Activated CD8-positive, alpha-beta T cell treated with anti-CD3 and anti-CD28 coated beads, Interleukin-2, amount 10 ng/mL, durations not matched to agents 7 days and 5 days (primary cell): ENCODE measurements around the gene RBMS3. TPM values are rescaled to one million over a fixed set of nuclear protein-coding genes. Genes with fewer than 3 reads are reported as not detected.

Experiments used
- ATAC-seq: fragments of 150-1000 bp; cut with Tn5 transposase; one replicate; pipeline ENCODE4 v1.10.0; 2021; ENCODE audit warnings: moderate library complexity
- CTCF ChIA-PET: fragments of 350-600 bp; sonication (Branson Sonifier 250); formaldehyde crosslinking; loops from one replicate; lab custom pipeline; 2021; ENCODE audit warnings: antibody characterized with exemption; lab: Charles Lee
- POLR2A ChIA-PET: fragments of 350-600 bp; sonication (Branson Sonifier 250); formaldehyde crosslinking; loops from one replicate; lab custom pipeline; 2021; ENCODE audit warnings: antibody characterized with exemption; lab: Charles Lee
- DNase-seq: peaks from one replicate; pipeline ENCODE4 v3.0.0-alpha.2; 2020
- H3K27ac Mint-ChIP-seq: one replicate; pipeline ENCODE4 v1.8.0; 2021; ENCODE audit warnings: mild to moderate bottlenecking, mixed read lengths
- H3K27me3 Mint-ChIP-seq: one replicate; pipeline ENCODE4 v1.8.0; 2021; ENCODE audit warnings: low read depth, mixed read lengths
- H3K36me3 Mint-ChIP-seq: one replicate; pipeline ENCODE4 v1.8.0; 2021; ENCODE audit warnings: low read depth, mixed read lengths
- H3K4me1 Mint-ChIP-seq: one replicate; pipeline ENCODE4 v1.8.0; 2021; ENCODE audit warnings: low read depth, mixed read lengths
- H3K4me3 Mint-ChIP-seq: one replicate; pipeline ENCODE4 v1.8.0; 2021; ENCODE audit warnings: mild to moderate bottlenecking, mixed read lengths
- H3K9me3 Mint-ChIP-seq: one replicate; pipeline ENCODE4 v1.8.0; 2022; ENCODE audit warnings: mixed read lengths; ENCODE audit not compliant: insufficient read depth
- total RNA-seq, 2 experiments: library from RNA; stranded (reverse); gene quantifications; one replicate each; pipeline ENCODE4 v1.2.3, GENCODE V29; 2021

Gene RBMS3
- total RNA-seq, 2 experiments from 2014 or later = 0.11 to 0.29 TPM

DNA sequence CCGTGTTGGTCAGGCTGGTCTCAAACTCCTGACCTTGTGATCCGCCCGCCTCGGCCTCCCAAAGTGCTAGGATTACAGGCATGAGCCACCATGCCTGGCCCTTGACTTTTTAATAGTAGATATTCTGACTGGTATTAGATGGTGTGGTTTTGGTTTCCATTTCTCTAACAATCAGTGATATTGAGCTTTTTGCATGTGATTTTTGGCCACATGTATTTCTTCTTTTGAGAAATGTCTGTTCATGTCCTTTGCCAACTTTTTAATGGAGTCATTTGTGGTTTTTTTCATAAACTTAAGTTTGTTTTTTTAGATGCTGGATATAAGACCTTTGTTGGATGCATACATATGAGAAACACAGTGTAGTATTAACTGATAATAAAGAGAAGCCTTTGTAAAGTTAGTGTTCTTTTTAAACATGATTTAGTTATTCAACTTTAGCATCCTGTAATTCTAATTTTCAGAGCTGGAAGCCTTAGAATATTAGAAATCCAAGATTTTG lies 280.8 kb downstream of the RBMS3 start:
- CTCF ChIA-PET = no interaction called here
- Mint-ChIP-seq H3K27ac (no peak overlapping the region), H3K4me1 (no peaks in the 10 kb centered on the region), H3K27me3 (no peaks in the 10 kb centered on the region), H3K9me3 (no peaks in the 10 kb centered on the region), H3K4me3 (no peak overlapping the region), H3K36me3 (no peaks in the 10 kb centered on the region)
- ATAC-seq = no peak
- POLR2A ChIA-PET = no interaction called here
- no peak for DNase-seq

DNA sequence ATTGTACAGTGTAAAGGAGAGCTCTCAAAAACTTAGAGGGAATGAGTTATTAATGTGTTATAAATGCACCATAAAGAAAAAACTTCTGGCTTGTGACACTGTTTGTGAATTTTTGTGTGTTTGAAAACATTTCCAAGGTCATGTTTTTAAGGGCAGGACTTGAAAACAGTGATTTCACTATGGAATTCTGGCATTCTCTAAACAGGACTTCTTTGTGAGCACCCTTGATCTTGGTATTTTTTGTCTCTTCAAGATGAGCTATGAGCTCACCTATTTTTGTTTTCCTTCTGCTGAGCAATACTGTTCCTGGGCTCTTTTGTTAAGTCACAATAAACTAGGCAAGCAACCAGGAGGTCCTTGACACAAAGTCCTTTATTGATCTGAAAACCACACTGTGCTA lies 284.4 kb downstream of the RBMS3 start:
- no peaks in the 10 kb centered on the region for H3K27me3 Mint-ChIP-seq
- no peak overlapping the region for H3K4me3 Mint-ChIP-seq
- ATAC-seq (no peak), DNase-seq (no peak)
- POLR2A ChIA-PET = no interaction called here
- H3K36me3 Mint-ChIP-seq = no peaks in the 10 kb centered on the region
- no peaks in the 10 kb centered on the region for H3K4me1 Mint-ChIP-seq
- no peak overlapping the region for H3K27ac Mint-ChIP-seq
- no peaks in the 10 kb centered on the region for H3K9me3 Mint-ChIP-seq
- CTCF ChIA-PET = no interaction called here

DNA sequence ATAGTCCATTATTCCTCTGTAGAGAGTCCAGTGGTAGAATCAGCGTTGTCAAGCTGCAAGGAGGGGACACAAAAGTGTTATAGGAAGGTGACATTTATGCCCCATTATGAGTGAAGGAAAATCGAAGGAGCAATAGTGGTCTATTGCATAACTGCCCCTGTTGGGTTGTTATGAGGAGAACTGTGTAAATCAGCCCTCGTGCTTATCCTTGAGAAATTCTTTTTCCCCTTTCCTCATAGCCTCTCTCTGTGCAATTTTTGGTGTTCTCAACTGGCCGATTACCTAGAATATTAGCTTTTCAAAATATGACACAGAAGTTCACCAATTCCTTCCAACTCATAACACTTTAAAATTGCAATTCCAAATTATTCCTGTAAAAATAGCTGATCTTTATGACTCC lies 286.6 kb downstream of the RBMS3 start:
- no peak overlapping the region for H3K4me3 Mint-ChIP-seq
- no peaks in the 10 kb centered on the region for H3K36me3 Mint-ChIP-seq
- ATAC-seq (no peak), DNase-seq (no peak)
- H3K9me3 Mint-ChIP-seq = no peaks in the 10 kb centered on the region
- H3K27ac Mint-ChIP-seq = no peak overlapping the region
- no peaks in the 10 kb centered on the region for H3K27me3 Mint-ChIP-seq
- CTCF ChIA-PET = no interaction called here
- H3K4me1 Mint-ChIP-seq = no peaks in the 10 kb centered on the region
- POLR2A ChIA-PET = no interaction called here

- ChIA-PET CTCF (no interaction called here), POLR2A (no interaction called here)
- ATAC-seq = no peak
- Mint-ChIP-seq H3K27ac (no peak overlapping the region), H3K4me3 (no peak overlapping the region), H3K9me3 (no peaks in the 10 kb centered on the region), H3K4me1 (no peaks in the 10 kb centered on the region), H3K36me3 (no peaks in the 10 kb centered on the region), H3K27me3 (no peaks in the 10 kb centered on the region)
- DNase-seq = no peak
Measured at GRCh38 chr3:29568355-29568754, 287.5 kb downstream of the RBMS3 start.

- ATAC-seq = no peak
- no peaks in the 10 kb centered on the region for H3K36me3 Mint-ChIP-seq
- H3K27me3 Mint-ChIP-seq = no peaks in the 10 kb centered on the region
- no peak overlapping the region for H3K27ac Mint-ChIP-seq
- ChIA-PET POLR2A (no interaction called here), CTCF (no interaction called here)
- H3K9me3 Mint-ChIP-seq = peaks cover 4% of the 10 kb centered on the region
- no peak for DNase-seq
- no peak overlapping the region for H3K4me3 Mint-ChIP-seq
- H3K4me1 Mint-ChIP-seq = no peaks in the 10 kb centered on the region
Measured at GRCh38 chr3:29576181-29576580, 295.3 kb downstream of the RBMS3 start.

GRCh38 chr3:29576675-29577074 lies 295.8 kb downstream of the RBMS3 start:
- H3K4me1 Mint-ChIP-seq = no peaks in the 10 kb centered on the region
- ATAC-seq (no peak), DNase-seq (no peak)
- no peaks in the 10 kb centered on the region for H3K27me3 Mint-ChIP-seq
- H3K4me3 Mint-ChIP-seq = no peak overlapping the region
- no peaks in the 10 kb centered on the region for H3K36me3 Mint-ChIP-seq
- ChIA-PET POLR2A (no interaction called here), CTCF (no interaction called here)
- peaks cover 4% of the 10 kb centered on the region for H3K9me3 Mint-ChIP-seq
- no peak overlapping the region for H3K27ac Mint-ChIP-seq

DNA sequence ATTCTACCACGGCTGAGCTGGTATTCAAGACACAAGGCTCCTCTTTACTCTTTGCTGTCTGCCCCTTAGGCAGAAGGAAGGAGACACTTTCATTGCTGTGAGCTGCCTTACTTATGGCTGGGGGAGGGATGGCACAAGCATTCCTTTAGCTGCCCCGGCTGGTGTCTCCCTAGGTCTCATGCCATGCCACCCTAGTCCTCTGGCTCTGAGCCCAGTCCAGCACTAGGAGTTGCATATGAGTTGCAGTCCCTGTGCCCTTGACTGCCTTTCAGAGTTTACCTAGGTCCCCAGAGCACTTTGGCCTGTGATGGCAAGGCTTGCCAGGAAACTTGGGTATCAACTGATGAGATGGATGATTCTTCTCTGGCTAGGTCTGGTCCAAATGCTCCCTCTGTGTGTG lies 296.4 kb downstream of the RBMS3 start:
- Mint-ChIP-seq H3K4me1 (no peaks in the 10 kb centered on the region), H3K9me3 (peaks cover 4% of the 10 kb centered on the region), H3K27me3 (no peaks in the 10 kb centered on the region), H3K27ac (no peak overlapping the region), H3K36me3 (no peaks in the 10 kb centered on the region), H3K4me3 (no peak overlapping the region)
- POLR2A ChIA-PET = no interaction called here
- ATAC-seq (no peak), DNase-seq (no peak)
- CTCF ChIA-PET = no interaction called here

GRCh38 chr3:29581311-29581710 lies 300.4 kb downstream of the RBMS3 start:
- no peaks in the 10 kb centered on the region for H3K36me3 Mint-ChIP-seq
- ChIA-PET CTCF (no interaction called here), POLR2A (no interaction called here)
- no peaks in the 10 kb centered on the region for H3K27me3 Mint-ChIP-seq
- H3K9me3 Mint-ChIP-seq = peaks cover 4% of the 10 kb centered on the region
- no peak overlapping the region for H3K4me3 Mint-ChIP-seq
- H3K4me1 Mint-ChIP-seq = no peaks in the 10 kb centered on the region
- DNase-seq (no peak), ATAC-seq (no peak)
- H3K27ac Mint-ChIP-seq = no peak overlapping the region

GRCh38 chr3:29582273-29582672 lies 301.4 kb downstream of the RBMS3 start:
- no peak overlapping the region for H3K27ac Mint-ChIP-seq
- no peak for ATAC-seq
- no peaks in the 10 kb centered on the region for H3K36me3 Mint-ChIP-seq
- no peak for DNase-seq
- H3K4me1 Mint-ChIP-seq = no peaks in the 10 kb centered on the region
- H3K9me3 Mint-ChIP-seq = peaks cover 4% of the 10 kb centered on the region
- POLR2A ChIA-PET = no interaction called here
- H3K4me3 Mint-ChIP-seq = no peak overlapping the region
- CTCF ChIA-PET = no interaction called here
- H3K27me3 Mint-ChIP-seq = no peaks in the 10 kb centered on the region

- Mint-ChIP-seq H3K9me3 (no peaks in the 10 kb centered on the region), H3K36me3 (no peaks in the 10 kb centered on the region), H3K4me1 (no peaks in the 10 kb centered on the region), H3K27me3 (no peaks in the 10 kb centered on the region), H3K27ac (no peak overlapping the region), H3K4me3 (no peak overlapping the region)
- POLR2A ChIA-PET = no interaction called here
- ATAC-seq (no peak), DNase-seq (no peak)
- CTCF ChIA-PET = no interaction called here
Measured at GRCh38 chr3:29583861-29584260, 303.0 kb downstream of the RBMS3 start.

GRCh38 chr3:29585368-29585767 lies 304.5 kb downstream of the RBMS3 start:
- no peaks in the 10 kb centered on the region for H3K36me3 Mint-ChIP-seq
- ATAC-seq (no peak), DNase-seq (no peak)
- no peaks in the 10 kb centered on the region for H3K4me1 Mint-ChIP-seq
- no peaks in the 10 kb centered on the region for H3K27me3 Mint-ChIP-seq
- no peaks in the 10 kb centered on the region for H3K9me3 Mint-ChIP-seq
- ChIA-PET CTCF (no interaction called here), POLR2A (no interaction called here)
- H3K4me3 Mint-ChIP-seq = no peak overlapping the region
- no peak overlapping the region for H3K27ac Mint-ChIP-seq

DNA sequence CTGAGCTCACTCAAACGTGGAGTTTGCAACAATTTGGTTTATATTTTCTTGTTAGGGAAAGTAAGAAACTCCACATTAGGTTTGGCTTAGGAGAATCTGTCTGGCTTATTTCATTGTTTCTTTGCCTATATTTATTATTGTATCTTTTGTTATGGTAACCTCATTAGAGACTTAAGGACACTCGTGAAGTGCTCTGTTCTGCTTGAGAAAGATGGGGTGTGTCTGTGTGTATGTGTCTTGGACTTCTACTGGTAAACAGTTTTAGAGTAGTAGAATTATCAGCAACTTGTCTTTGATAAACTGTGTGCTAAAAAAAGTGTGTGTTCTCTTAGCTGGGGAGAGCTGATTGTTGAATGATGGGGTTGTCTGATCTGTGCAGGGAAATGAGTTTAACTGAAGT lies 306.5 kb downstream of the RBMS3 start:
- Mint-ChIP-seq H3K36me3 (no peaks in the 10 kb centered on the region), H3K9me3 (no peaks in the 10 kb centered on the region), H3K27ac (no peak overlapping the region), H3K4me3 (no peak overlapping the region), H3K4me1 (no peaks in the 10 kb centered on the region), H3K27me3 (no peaks in the 10 kb centered on the region)
- ChIA-PET POLR2A (no interaction called here), CTCF (no interaction called here)
- DNase-seq (no peak), ATAC-seq (no peak)

DNA sequence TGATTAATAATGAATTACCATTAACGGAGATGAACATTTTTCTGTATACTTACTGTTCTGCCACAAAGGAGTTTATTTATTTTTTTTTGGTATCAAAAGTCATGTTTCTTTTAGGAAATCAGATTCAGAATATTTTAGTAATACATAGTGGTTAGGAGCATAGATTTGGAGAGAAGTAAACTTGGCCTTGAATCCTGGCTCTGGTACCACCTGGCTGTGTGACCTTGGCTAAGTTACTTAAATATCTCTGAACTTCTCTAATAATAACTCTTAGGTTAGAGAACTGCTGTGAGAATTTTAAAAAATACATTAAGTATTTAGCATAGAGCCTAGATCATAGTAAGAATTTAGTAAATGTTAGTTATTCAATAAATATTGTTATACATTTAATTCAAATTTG lies 309.1 kb downstream of the RBMS3 start:
- H3K27ac Mint-ChIP-seq = no peak overlapping the region
- no peaks in the 10 kb centered on the region for H3K36me3 Mint-ChIP-seq
- ChIA-PET CTCF (no interaction called here), POLR2A (no interaction called here)
- no peaks in the 10 kb centered on the region for H3K4me1 Mint-ChIP-seq
- no peak for ATAC-seq
- no peaks in the 10 kb centered on the region for H3K27me3 Mint-ChIP-seq
- H3K9me3 Mint-ChIP-seq = no peaks in the 10 kb centered on the region
- H3K4me3 Mint-ChIP-seq = no peak overlapping the region
- DNase-seq = no peak
